ENCODE results near the gene TMTC2.

The TMTC2 gene

DNA sequence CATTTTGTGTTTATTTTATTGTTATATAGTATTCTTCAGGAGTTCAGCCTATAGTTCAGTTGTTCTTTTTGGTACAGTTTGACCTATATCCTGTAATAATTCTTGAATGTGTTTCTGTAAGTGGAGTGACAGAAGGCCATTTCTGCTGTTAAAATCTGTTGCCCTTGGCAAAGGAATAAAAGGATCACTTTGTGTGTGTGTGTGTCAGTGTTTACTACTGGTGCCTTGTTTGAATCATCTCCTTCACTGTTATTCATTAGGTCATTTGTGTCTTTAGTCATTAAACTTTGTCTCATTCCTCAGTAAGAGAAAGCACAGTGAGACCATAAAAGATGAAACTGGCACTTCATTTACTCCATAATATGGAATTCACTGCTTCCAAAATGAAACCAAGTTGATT lies 130.7 kb downstream of the TMTC2 start (continued):
- no peak for TF ChIP-seq ZBTB11 (tag by site-specific recombination; conservative IDR thresholded peaks at IDR 0.05; ENCODE audit: low read depth)
- peak; percentile 41; the same call in 1 of the 2 replicates for TF ChIP-seq PRDM6 (tag by site-specific recombination; IDR thresholded peaks at IDR 0.05)
- no peak for TF ChIP-seq PRDM2 (tag by site-specific recombination; IDR thresholded peaks at IDR 0.05; ENCODE audit: borderline replicate concordance)
- TF ChIP-seq ZEB2 (tag by site-specific recombination; IDR thresholded peaks at IDR 0.05): peak; percentile 88
- no peak for TF ChIP-seq ZFHX2 (tag by site-specific recombination; conservative IDR thresholded peaks at IDR 0.05)
- no peak for TF ChIP-seq ZNF529 (tag by site-specific recombination; IDR thresholded peaks at IDR 0.05; ENCODE audit: insufficient replicate concordance)
- peak; percentile 94 for TF ChIP-seq FEZF1 (tag by site-specific recombination; IDR thresholded peaks at IDR 0.05)
- TF ChIP-seq, protein P1, sequence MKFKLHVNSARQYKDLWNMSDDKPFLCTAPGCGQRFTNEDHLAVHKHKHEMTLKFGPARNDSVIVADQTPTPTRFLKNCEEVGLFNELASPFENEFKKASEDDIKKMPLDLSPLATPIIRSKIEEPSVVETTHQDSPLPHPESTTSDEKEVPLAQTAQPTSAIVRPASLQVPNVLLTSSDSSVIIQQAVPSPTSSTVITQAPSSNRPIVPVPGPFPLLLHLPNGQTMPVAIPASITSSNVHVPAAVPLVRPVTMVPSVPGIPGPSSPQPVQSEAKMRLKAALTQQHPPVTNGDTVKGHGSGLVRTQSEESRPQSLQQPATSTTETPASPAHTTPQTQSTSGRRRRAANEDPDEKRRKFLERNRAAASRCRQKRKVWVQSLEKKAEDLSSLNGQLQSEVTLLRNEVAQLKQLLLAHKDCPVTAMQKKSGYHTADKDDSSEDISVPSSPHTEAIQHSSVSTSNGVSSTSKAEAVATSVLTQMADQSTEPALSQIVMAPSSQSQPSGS (tag by site-specific recombination; IDR thresholded peaks at IDR 0.05; ENCODE audit: low read depth): peak; percentile 61

DNA sequence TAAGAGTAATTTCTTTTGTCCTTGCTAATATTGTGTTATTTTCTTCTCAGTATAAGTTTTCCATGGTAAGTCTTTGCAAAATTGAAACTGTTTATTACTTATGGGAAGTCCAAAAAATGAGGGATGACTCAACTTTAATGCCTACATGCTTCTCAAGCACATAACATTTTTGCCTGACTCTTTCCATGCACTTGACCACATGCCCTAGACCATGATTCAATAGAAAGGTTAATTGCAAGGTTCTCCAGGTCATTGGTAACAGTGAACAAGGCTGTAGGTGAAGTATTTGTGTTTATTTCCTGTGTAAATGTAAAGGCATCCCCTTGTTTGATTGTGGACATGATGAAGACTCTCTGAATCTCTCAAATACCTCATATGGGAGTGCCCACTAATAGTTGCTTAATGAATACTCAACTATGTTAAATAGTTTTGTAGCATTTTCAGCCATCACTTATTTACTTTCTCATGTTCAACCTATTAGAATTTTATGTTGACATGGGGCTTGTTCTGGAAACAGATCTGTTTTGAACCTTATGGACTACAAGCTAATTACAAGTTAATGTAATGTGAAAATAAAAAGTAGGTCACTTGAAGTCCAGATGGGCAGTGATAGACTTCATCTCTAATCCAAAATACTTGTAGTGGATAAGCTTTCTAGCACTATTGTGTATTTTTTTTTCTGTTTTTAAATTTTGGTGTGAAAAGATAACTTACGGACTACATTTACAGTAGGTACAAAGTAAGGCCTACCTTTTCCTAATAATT lies 131.7 kb downstream of the TMTC2 start:
- Histone ChIP-seq H3K9me3 (ENCODE audit: control insufficient read depth, insufficient read depth, low read depth, low read length) (no peaks in the 10 kb centered on the region), H3K27ac (ENCODE audit: extremely low read depth, low read depth, low read length) (no peak overlapping the region), H3K4me1 (ENCODE audit: control insufficient read depth, insufficient read depth, low read length) (no peaks in the 10 kb centered on the region), H3K36me3 (ENCODE audit: control insufficient read depth in 2 of 2, insufficient read depth in 1 of 2, low read length in 2 of 2) (no peaks in the 10 kb centered on the region), H3K4me3 (ENCODE audit: low read depth, low read length) (no peak overlapping the region)
- CTCF ChIA-PET: no interaction called here
- POLR2A ChIA-PET: interaction anchor here (0.7 kb wide), 1 partner anchor 132 kb away, joined by 5 read pairs; the partner anchor contains the start of gene TMTC2
- no peak for TF ChIP-seq ZNF600 (tag by site-specific recombination; IDR thresholded peaks at IDR 0.05)
- no peak for TF ChIP-seq SP2 (tag by site-specific recombination; IDR thresholded peaks at IDR 0.05)
- TF ChIP-seq, protein P2, sequence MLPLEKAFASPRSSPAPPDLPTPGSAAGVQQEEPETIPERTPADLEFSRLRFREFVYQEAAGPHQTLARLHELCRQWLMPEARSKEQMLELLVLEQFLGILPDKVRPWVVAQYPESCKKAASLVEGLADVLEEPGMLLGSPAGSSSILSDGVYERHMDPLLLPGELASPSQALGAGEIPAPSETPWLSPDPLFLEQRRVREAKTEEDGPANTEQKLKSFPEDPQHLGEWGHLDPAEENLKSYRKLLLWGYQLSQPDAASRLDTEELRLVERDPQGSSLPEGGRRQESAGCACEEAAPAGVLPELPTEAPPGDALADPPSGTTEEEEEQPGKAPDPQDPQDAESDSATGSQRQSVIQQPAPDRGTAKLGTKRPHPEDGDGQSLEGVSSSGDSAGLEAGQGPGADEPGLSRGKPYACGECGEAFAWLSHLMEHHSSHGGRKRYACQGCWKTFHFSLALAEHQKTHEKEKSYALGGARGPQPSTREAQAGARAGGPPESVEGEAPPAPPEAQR (tag by site-specific recombination; IDR thresholded peaks at IDR 0.05): no peak
- TF ChIP-seq ZNF280C (tag by site-specific recombination; IDR thresholded peaks at IDR 0.05): no peak
- no peak for TF ChIP-seq ZBTB26 (tag by site-specific recombination; optimal IDR thresholded peaks at IDR 0.05)
- TF ChIP-seq ZNF292 (tag by site-specific recombination; IDR thresholded peaks at IDR 0.05; ENCODE audit: borderline replicate concordance, low read depth): no peak
- no peak for TF ChIP-seq REPIN1 (tag by site-specific recombination; IDR thresholded peaks at IDR 0.05; ENCODE audit: low read depth)
- no peak for TF ChIP-seq ZNF658 (tag by site-specific recombination; IDR thresholded peaks at IDR 0.05)
